Nephron progenitor cell (in vitro differentiated cells): ENCODE measurements around the gene EPB41L4A.

Experiments used
- DNase-seq: peaks from one replicate; pipeline ENCODE4 v3.0.0; 2021
- H3K27ac Mint-ChIP-seq: 2 replicates; pipeline ENCODE4 v1.8.0; 2021; ENCODE audit warnings: mild to moderate bottlenecking, moderate library complexity, mixed read lengths
- H3K27me3 Mint-ChIP-seq: 2 replicates; pipeline ENCODE4 v1.8.0; 2021; ENCODE audit warnings: mild to moderate bottlenecking, low read depth, mixed read lengths; ENCODE audit not compliant: poor library complexity
- H3K36me3 Mint-ChIP-seq: 2 replicates; pipeline ENCODE4 v1.8.0; 2021; ENCODE audit warnings: low read depth, mixed read lengths
- H3K4me1 Mint-ChIP-seq: 2 replicates; pipeline ENCODE4 v1.8.0; 2021; ENCODE audit warnings: mixed read lengths
- H3K4me3 Mint-ChIP-seq: 2 replicates; pipeline ENCODE4 v1.8.0; 2021; ENCODE audit warnings: mild to moderate bottlenecking, moderate library complexity, mixed read lengths
- H3K9me3 Mint-ChIP-seq: 2 replicates; pipeline ENCODE4 v1.8.0; 2021; ENCODE audit warnings: mild to moderate bottlenecking, moderate library complexity, mixed read lengths
- CTCF ChIP-seq: fragments of 200-600 bp; sonication (generic); IDR thresholded peaks from 2 replicates; pipeline ENCODE4 v1.5.0; 2021; ENCODE audit warnings: antibody characterized with exemption

The EPB41L4A gene

GRCh38 chr5:112267231-112267630, 151.8 kb downstream of the EPB41L4A start:
- Mint-ChIP-seq H3K27me3 (peaks cover 18% of the 10 kb centered on the region), H3K9me3 (no peaks in the 10 kb centered on the region), H3K27ac (no peak overlapping the region), H3K4me3 (no peak overlapping the region), H3K4me1 (peaks cover 20% of the 10 kb centered on the region), H3K36me3 (no peaks in the 10 kb centered on the region)
- TF ChIP-seq CTCF, result no peak
- DNase-seq, result no peak

- no peak for TF ChIP-seq CTCF
- Mint-ChIP-seq H3K9me3 (no peaks in the 10 kb centered on the region), H3K27me3 (peaks cover 14% of the 10 kb centered on the region), H3K36me3 (no peaks in the 10 kb centered on the region), H3K4me3 (no peak overlapping the region), H3K27ac (no peak overlapping the region), H3K4me1 (peaks cover 6% of the 10 kb centered on the region)
- no peak for DNase-seq
These were observed 154.4 kb downstream of the EPB41L4A start for GRCh38 chr5:112264666-112265065.

- TF ChIP-seq CTCF, result no peak
- no peak for DNase-seq
These were observed 154.9 kb downstream of the EPB41L4A start for GRCh38 chr5:112264151-112264550.

GRCh38 chr5:112263469-112263868, 155.6 kb downstream of the EPB41L4A start:
- DNase-seq, result no peak
- Mint-ChIP-seq H3K4me3 (no peak overlapping the region), H3K27ac (no peak overlapping the region), H3K4me1 (peaks cover 11% of the 10 kb centered on the region), H3K27me3 (peaks cover 10% of the 10 kb centered on the region), H3K9me3 (no peaks in the 10 kb centered on the region), H3K36me3 (no peaks in the 10 kb centered on the region)
- no peak for TF ChIP-seq CTCF

More at GRCh38 chr5:112264151-112264550, 154.9 kb downstream of the EPB41L4A start:
- H3K27me3 Mint-ChIP-seq, result peaks cover 14% of the 10 kb centered on the region
- no peak overlapping the region for H3K4me3 Mint-ChIP-seq
- H3K36me3 Mint-ChIP-seq, result no peaks in the 10 kb centered on the region
- H3K27ac Mint-ChIP-seq, result no peak overlapping the region
- peaks cover 4% of the 10 kb centered on the region for H3K4me1 Mint-ChIP-seq
- H3K9me3 Mint-ChIP-seq, result no peaks in the 10 kb centered on the region

- no peak for TF ChIP-seq CTCF
- no peak overlapping the region for H3K4me3 Mint-ChIP-seq
- peaks cover 10% of the 10 kb centered on the region for H3K4me1 Mint-ChIP-seq
- H3K27ac Mint-ChIP-seq, result no peak overlapping the region
- no peaks in the 10 kb centered on the region for H3K27me3 Mint-ChIP-seq
- no peaks in the 10 kb centered on the region for H3K9me3 Mint-ChIP-seq
- no peaks in the 10 kb centered on the region for H3K36me3 Mint-ChIP-seq
- no peak for DNase-seq
These were observed 160.5 kb downstream of the EPB41L4A start for GRCh38 chr5:112258571-112258970.

- no peak overlapping the region for H3K4me3 Mint-ChIP-seq
- H3K36me3 Mint-ChIP-seq, result no peaks in the 10 kb centered on the region
- DNase-seq, result no peak
- no peak overlapping the region for H3K27ac Mint-ChIP-seq
- no peaks in the 10 kb centered on the region for H3K27me3 Mint-ChIP-seq
- H3K4me1 Mint-ChIP-seq, result peaks cover 10% of the 10 kb centered on the region
- no peaks in the 10 kb centered on the region for H3K9me3 Mint-ChIP-seq
- TF ChIP-seq CTCF, result no peak
These were observed 161.1 kb downstream of the EPB41L4A start for GRCh38 chr5:112257976-112258375.
